Naive thymus-derived CD4-positive, alpha-beta T cell (primary cell): ENCODE measurements around the gene CACNA1A. TPM values are rescaled to one million over a fixed set of nuclear protein-coding genes. Genes with fewer than 3 reads are reported as not detected.
A peak's percentile ranks its signal among the peaks of the same experiment; 100 is the strongest.

ENCODE experiments used
- ATAC-seq: fragments of 150-1000 bp; cut with Tn5 transposase; 2 replicates; pipeline ENCODE4 v1.10.0; 2021; ENCODE audit warnings: mild to moderate bottlenecking, moderate library complexity
- CTCF ChIA-PET: fragments of 350-600 bp; sonication (Branson Sonifier 250); formaldehyde crosslinking; loops from one replicate; lab custom pipeline; 2021; ENCODE audit warnings: antibody characterized with exemption; lab: Charles Lee
- POLR2A ChIA-PET: fragments of 350-600 bp; sonication (Branson Sonifier 250); formaldehyde crosslinking; loops from one replicate; lab custom pipeline; 2021; ENCODE audit warnings: antibody characterized with exemption, inconsistent platforms; lab: Charles Lee
- DNase-seq, 9 donors: peaks; one replicate each; pipeline versions ENCODE4 v3.0.0 to v3.0.0-alpha.2; 2020 to 2022; ENCODE audit warnings: mixed read lengths in 1 of 9
- H3K27ac ChIP-seq: one replicate; pipeline ENCODE4 v1.7.0; 2013; ENCODE audit warnings: mild to moderate bottlenecking, low read depth, low read length, moderate library complexity
- H3K27me3 ChIP-seq, 2 donors: one replicate each; pipeline ENCODE4 v1.7.0; 2013; ENCODE audit warnings: low read length in 2 of 2, mild to moderate bottlenecking in 2 of 2, moderate library complexity in 2 of 2; ENCODE audit not compliant: control insufficient read depth in 2 of 2, insufficient read depth in 2 of 2
- H3K36me3 ChIP-seq, 3 experiments: 1 replicate in 2 of 3; 2 replicates in 1 of 3; pipeline ENCODE4 v1.7.0; 2013; ENCODE audit warnings: low read length in 3 of 3, mild to moderate bottlenecking in 3 of 3, moderate library complexity in 1 of 3; ENCODE audit not compliant: insufficient read depth in 3 of 3, control insufficient read depth in 2 of 3
- H3K4me1 ChIP-seq, 2 donors: one replicate each; pipeline ENCODE4 v1.7.0; 2013; ENCODE audit warnings: low read length in 2 of 2, mild to moderate bottlenecking in 2 of 2, moderate library complexity in 1 of 2; ENCODE audit not compliant: control insufficient read depth in 2 of 2, insufficient read depth in 2 of 2
- H3K4me3 ChIP-seq: 2 replicates; pipeline ENCODE4 v1.7.0; 2013; ENCODE audit warnings: mild to moderate bottlenecking, low read length
- H3K9me3 ChIP-seq, 3 experiments: 1 replicate in 2 of 3; 2 replicates in 1 of 3; pipeline ENCODE4 v1.7.0; 2013; ENCODE audit warnings: low read length in 3 of 3; ENCODE audit not compliant: control insufficient read depth in 2 of 3
- H3K27ac Mint-ChIP-seq, 9 donors: one replicate each; pipeline ENCODE4 v1.8.0; 2020 to 2022; ENCODE audit warnings: mixed read lengths in 9 of 9, mild to moderate bottlenecking in 8 of 9, moderate library complexity in 5 of 9, inconsistent platforms in 2 of 9
- H3K27me3 Mint-ChIP-seq, 5 donors: one replicate each; pipeline ENCODE4 v1.8.0; 2021 to 2022; ENCODE audit warnings: mixed read lengths in 5 of 5, mild to moderate bottlenecking in 1 of 5
- H3K36me3 Mint-ChIP-seq, 5 donors: one replicate each; pipeline ENCODE4 v1.8.0; 2020 to 2022; ENCODE audit warnings: mixed read lengths in 5 of 5, mild to moderate bottlenecking in 3 of 5, inconsistent platforms in 1 of 5
- H3K4me1 Mint-ChIP-seq, 7 donors: one replicate each; pipeline ENCODE4 v1.8.0; 2020 to 2022; ENCODE audit warnings: mixed read lengths in 7 of 7, mild to moderate bottlenecking in 3 of 7, inconsistent platforms in 1 of 7
- H3K4me3 Mint-ChIP-seq, 10 donors: one replicate each; pipeline ENCODE4 v1.8.0; 2020 to 2022; ENCODE audit warnings: mild to moderate bottlenecking in 10 of 10, mixed read lengths in 10 of 10, moderate library complexity in 6 of 10, inconsistent platforms in 2 of 10
- H3K9me3 Mint-ChIP-seq, 11 donors: one replicate each; pipeline ENCODE4 v1.8.0; 2020 to 2022; ENCODE audit warnings: mixed read lengths in 11 of 11, mild to moderate bottlenecking in 4 of 11, inconsistent platforms in 1 of 11, moderate library complexity in 1 of 11
- intact Hi-C, 2 donors: fragments of 100-400 bp; cut with micrococcal nuclease; formaldehyde crosslinking; loops; one replicate each; pipeline ENCODE4 v1.15.1; 2023
- polyA plus RNA-seq, 2 donors: library from polyadenylated mRNA; unstranded; fragments of 300-500 nt; fragmentation: Illumina TruSeq; gene quantifications; one replicate each; pipeline ENCODE4 v1.2.3, GENCODE V29; 2021
- total RNA-seq, 6 experiments: library from RNA in 5 of 6; stranded (reverse) in 5 of 6; gene quantifications; 1 replicate in 5 of 6; 2 replicates in 1 of 6; pipeline ENCODE4 v1.2.3 and lab custom pipeline; 2021 to 2026

Gene CACNA1A
- total RNA-seq (1 to 10 TPM in 1 of 5 experiments, under 1 TPM in 4; 0.40 to 1.1 (median 0.75) TPM), polyA plus RNA-seq (under 1 TPM; 0.05 to 0.31 TPM), total RNA-seq (lab: John Stamatoyannopoulos, UW) (0.54 reads per million)

DNA sequence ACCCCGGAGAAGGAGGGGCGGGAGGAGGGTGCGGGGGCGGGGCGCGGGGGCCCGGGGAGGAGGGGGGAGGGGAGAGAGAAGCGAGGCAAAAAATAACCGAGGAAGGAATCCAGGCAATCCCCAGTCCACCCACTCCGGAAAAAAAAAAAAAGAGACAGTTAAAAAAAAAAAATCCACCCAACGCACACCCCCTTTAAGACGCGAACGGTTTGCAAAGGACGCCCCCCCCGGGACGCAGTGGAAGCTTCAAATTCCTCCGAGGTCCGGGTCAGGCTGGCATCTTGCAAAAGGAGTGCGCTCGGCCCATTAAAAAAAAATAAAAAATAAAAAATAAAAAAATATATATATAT is at the start of gene CACNA1A:
Gene CACNA1A (minus strand): TSS at position 9 of the 350 bp plus-strand sequence. CDS start 255 bp downstream, outside the sequence.
- POLR2A ChIA-PET: interaction anchor here (0.7 kb wide), 1 partner anchor 1358 kb away, joined by 3 read pairs; no protein-coding TSS in a partner anchor
- ATAC-seq: no peak
- no peak within 1 kb of the TSS for H3K4me3 ChIP-seq

DNA sequence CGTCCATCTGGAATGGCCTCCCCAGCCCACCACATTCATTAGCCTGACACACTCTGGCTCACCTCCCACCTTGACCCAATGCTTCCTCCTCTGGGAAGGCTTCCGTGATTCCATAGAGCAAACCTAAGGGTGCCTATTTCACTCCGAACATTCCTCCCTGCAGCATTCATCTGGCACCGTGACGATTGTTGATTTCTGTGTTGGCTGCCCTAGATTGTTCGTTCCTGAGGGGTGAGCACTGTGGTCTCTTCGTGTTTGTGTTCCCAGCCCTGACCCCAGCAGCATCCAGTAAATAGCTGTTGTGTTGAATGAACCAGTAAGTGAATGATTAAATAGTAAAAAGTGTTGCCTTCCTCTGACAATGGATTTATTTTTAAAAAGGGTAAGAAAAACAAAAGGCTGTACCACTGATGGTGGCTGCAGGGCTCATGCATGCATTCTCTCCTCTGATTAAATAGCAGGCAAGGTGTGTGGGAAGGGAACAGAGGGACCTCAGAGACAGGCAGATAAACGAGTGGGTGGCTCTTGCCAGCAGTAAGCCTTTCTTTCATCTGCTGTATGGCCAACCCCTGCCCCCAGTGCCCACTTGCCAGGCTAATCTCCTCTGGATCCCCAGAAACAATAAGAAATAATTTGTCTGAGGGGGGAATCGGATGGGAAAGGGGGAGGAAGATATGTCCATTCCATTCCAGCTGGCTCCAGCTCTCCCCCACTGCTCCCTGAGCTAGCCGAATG is 48.4 kb upstream of the CACNA1A start:
- Mint-ChIP-seq H3K27me3 (peaks cover 5 to 51% (median 29%) of the 10 kb centered on the region in 5 donors), H3K9me3 (peaks cover 0 to 6% (median 0%) of the 10 kb centered on the region in 11 donors), H3K4me3 (no peak overlapping the region), H3K27ac (no peak overlapping the region), H3K4me1 (peaks cover 0 to 2% (median 0%) of the 10 kb centered on the region in 7 donors), H3K36me3 (no peaks in the 10 kb centered on the region)
- ChIA-PET CTCF (no interaction called here), POLR2A (no interaction called here)
- Histone ChIP-seq H3K27ac (no peak overlapping the region), H3K4me1 (no peaks in the 10 kb centered on the region), H3K36me3 (no peaks in the 10 kb centered on the region), H3K4me3 (no peak overlapping the region), H3K27me3 (peaks cover 0 to 3% of the 10 kb centered on the region in 2 donors), H3K9me3 (no peaks in the 10 kb centered on the region)
- intact Hi-C loops: no loop called here
- no peak for ATAC-seq
- no peak for DNase-seq

More for the DNA sequence above, at the start of gene CACNA1A:
- Mint-ChIP-seq H3K36me3 (no peaks in the 10 kb centered on the region), H3K27me3 (peaks cover 56 to 81% (median 69%) of the 10 kb centered on the region in 5 donors), H3K9me3 (peaks cover 0 to 14% (median 0%) of the 10 kb centered on the region in 11 donors), H3K27ac (no peak within 1 kb of the TSS), H3K4me1 (peaks cover 0 to 6% (median 0%) of the 10 kb centered on the region in 7 donors), H3K4me3 (peak within 1 kb of the TSS in 8 of 10 donors; percentile 27 to 60 (median 42))
- CTCF ChIA-PET: interaction anchor here (0.7 kb wide), 1 partner anchor 38 kb away, joined by 3 read pairs; no protein-coding TSS in a partner anchor
- Histone ChIP-seq H3K36me3 (no peaks in the 10 kb centered on the region), H3K9me3 (no peaks in the 10 kb centered on the region), H3K4me1 (no peaks in the 10 kb centered on the region), H3K27me3 (peaks cover 7 to 8% of the 10 kb centered on the region in 2 donors), H3K27ac (no peak within 1 kb of the TSS)
- DNase-seq: no peak
- intact Hi-C loops: no loop called here

DNA sequence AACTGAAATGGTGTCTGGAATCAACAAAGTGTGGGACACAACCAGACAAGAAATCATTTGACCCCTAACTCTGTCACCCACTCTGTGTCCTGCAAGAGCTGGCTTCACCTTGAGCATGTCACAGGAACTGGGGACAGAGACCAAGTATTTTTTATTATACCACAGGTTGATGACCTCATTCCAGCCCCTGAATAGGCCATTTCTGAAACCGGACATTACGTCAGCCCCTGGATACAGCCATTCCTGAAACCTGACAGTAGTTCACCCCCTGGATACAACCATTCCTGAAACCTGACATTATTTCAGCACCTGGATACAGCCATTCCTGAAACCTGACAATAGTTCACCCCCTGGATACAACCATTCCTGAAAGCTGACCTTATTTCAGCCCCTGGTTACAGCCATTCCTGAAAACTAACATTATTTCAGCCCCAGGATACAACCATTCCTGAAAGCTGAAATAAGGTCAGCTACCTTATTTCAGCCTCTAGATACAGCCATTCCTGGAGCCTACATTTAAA is 47.7 kb upstream of the CACNA1A start:
- DNase-seq (no peak), ATAC-seq (no peak)
- H3K9me3 ChIP-seq: no peaks in the 10 kb centered on the region
- H3K27me3 Mint-ChIP-seq: peaks cover 5 to 47% (median 29%) of the 10 kb centered on the region in 5 donors
- H3K27me3 ChIP-seq: peaks cover 0 to 3% of the 10 kb centered on the region in 2 donors
- POLR2A ChIA-PET: no interaction called here
- no peak overlapping the region for H3K27ac ChIP-seq
- no peaks in the 10 kb centered on the region for H3K4me1 ChIP-seq
- no peak overlapping the region for H3K4me3 ChIP-seq
- H3K36me3 ChIP-seq: no peaks in the 10 kb centered on the region
- intact Hi-C loops: no loop called here
- H3K9me3 Mint-ChIP-seq: peaks cover 0 to 2% (median 0%) of the 10 kb centered on the region in 11 donors
- no peak overlapping the region for H3K27ac Mint-ChIP-seq
- CTCF ChIA-PET: no interaction called here
- H3K4me3 Mint-ChIP-seq: no peak overlapping the region
- H3K36me3 Mint-ChIP-seq: no peaks in the 10 kb centered on the region
- H3K4me1 Mint-ChIP-seq: peaks cover 0 to 2% (median 0%) of the 10 kb centered on the region in 7 donors

DNA sequence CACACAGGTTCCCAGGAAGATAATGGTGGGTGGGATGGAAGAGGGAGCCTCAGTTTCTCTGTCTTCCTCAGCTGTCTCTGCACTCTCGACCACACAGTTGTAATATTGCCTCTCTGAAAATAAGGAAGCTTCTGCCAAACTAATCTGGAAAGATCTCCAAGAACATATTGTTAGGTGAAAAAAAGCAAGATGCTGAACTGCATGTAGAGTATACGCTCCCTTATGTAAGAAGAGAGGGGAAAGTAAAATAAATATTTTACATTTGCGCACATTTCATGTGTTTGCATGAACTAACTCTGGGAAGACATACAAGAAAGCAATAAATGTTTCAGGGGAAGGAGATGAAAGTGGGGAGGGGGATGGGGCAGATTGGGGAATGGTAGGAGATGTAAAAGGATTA is 41.9 kb upstream of the CACNA1A start:
- Mint-ChIP-seq H3K27ac (no peak overlapping the region), H3K9me3 (peaks cover 0 to 5% (median 4%) of the 10 kb centered on the region in 11 donors), H3K4me1 (no peaks in the 10 kb centered on the region), H3K4me3 (no peak overlapping the region), H3K27me3 (peaks cover 0 to 30% (median 20%) of the 10 kb centered on the region in 5 donors), H3K36me3 (no peaks in the 10 kb centered on the region)
- no peaks in the 10 kb centered on the region for H3K27me3 ChIP-seq
- ChIA-PET CTCF (no interaction called here), POLR2A (no interaction called here)
- no peak overlapping the region for H3K4me3 ChIP-seq
- ATAC-seq (no peak), DNase-seq (no peak)
- intact Hi-C loops: no loop called here
- H3K36me3 ChIP-seq: no peaks in the 10 kb centered on the region
- no peaks in the 10 kb centered on the region for H3K4me1 ChIP-seq
- peaks cover 0 to 6% (median 0%) of the 10 kb centered on the region in 3 experiments for H3K9me3 ChIP-seq
- H3K27ac ChIP-seq: no peak overlapping the region

DNA sequence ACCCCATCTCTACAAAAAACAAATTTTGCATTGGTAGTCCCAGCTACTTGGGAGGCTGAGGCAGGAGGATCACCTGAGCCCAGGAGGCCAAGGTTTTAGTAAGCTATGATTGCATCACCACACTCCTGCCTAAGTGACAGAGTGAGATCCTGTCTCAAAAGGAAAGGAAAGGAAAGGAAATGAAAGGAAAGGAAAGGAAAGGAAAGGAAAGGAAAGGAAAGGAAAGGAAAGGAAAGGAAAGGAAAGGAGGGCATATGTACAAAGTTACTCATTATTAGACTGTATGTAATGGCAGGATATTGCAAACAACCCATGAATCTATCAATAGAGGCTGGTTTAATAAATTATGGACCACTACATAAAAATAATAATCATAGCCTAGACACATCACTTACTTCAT is 40.8 kb upstream of the CACNA1A start:
- ATAC-seq: no peak

DNA sequence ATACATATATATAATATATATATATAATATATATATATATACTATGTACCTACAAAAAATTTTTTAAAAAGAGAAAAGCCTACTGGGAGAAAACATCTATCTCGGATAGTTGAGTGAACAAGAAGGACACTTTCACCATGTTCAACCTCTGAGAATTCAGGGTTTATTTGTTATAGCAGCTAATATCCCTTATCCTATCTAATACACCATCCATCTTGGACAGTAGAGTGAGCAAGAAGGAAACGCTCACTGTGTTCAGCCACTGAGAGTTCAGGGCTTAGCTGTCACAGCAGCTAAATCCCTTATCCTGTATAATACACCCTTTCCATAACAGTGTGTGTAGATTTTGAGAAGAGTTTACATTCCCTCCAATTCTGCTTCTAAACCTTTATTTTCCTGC is 38.1 kb upstream of the CACNA1A start:
- no peak overlapping the region for H3K4me3 Mint-ChIP-seq
- no peaks in the 10 kb centered on the region for H3K4me1 Mint-ChIP-seq
- Histone ChIP-seq H3K4me3 (no peak overlapping the region), H3K27me3 (no peaks in the 10 kb centered on the region), H3K9me3 (peaks cover 0 to 6% (median 0%) of the 10 kb centered on the region in 3 experiments), H3K4me1 (no peaks in the 10 kb centered on the region), H3K36me3 (no peaks in the 10 kb centered on the region), H3K27ac (no peak overlapping the region)
- DNase-seq: no peak
- intact Hi-C loops: no loop called here
- peaks cover 0 to 3% (median 0%) of the 10 kb centered on the region in 5 donors for H3K36me3 Mint-ChIP-seq
- no peak for ATAC-seq
- H3K9me3 Mint-ChIP-seq: peaks cover 0 to 17% (median 5%) of the 10 kb centered on the region in 11 donors
- ChIA-PET CTCF (interaction anchor here (0.5 kb wide), 1 partner anchor 38 kb away, joined by 3 read pairs; no protein-coding TSS in a partner anchor), POLR2A (no interaction called here)
- no peak overlapping the region for H3K27ac Mint-ChIP-seq
- peaks cover 0 to 33% (median 27%) of the 10 kb centered on the region in 5 donors for H3K27me3 Mint-ChIP-seq

More for the DNA sequence above, 40.8 kb upstream of the CACNA1A start:
- Histone ChIP-seq H3K4me1 (no peaks in the 10 kb centered on the region), H3K9me3 (peaks cover 0 to 6% (median 0%) of the 10 kb centered on the region in 3 experiments), H3K27me3 (no peaks in the 10 kb centered on the region), H3K27ac (no peak overlapping the region), H3K4me3 (no peak overlapping the region), H3K36me3 (no peaks in the 10 kb centered on the region)
- Mint-ChIP-seq H3K36me3 (no peaks in the 10 kb centered on the region), H3K27ac (no peak overlapping the region), H3K4me3 (no peak overlapping the region), H3K9me3 (peaks cover 0 to 12% (median 5%) of the 10 kb centered on the region in 11 donors), H3K27me3 (peaks cover 0 to 30% (median 22%) of the 10 kb centered on the region in 5 donors), H3K4me1 (no peaks in the 10 kb centered on the region)
- ChIA-PET CTCF (interaction anchor here (0.7 kb wide), 1 partner anchor 570 kb away, joined by 4 read pairs; no protein-coding TSS in a partner anchor), POLR2A (no interaction called here)
- intact Hi-C loops: no loop called here
- no peak for DNase-seq
